Measurements from ENCODE around the gene HLA-DRB5.

GRCh38 chr6:32551410-32551809 lies 21.3 kb upstream of the HLA-DRB5 start:
- TF ChIP-seq, protein P1, sequence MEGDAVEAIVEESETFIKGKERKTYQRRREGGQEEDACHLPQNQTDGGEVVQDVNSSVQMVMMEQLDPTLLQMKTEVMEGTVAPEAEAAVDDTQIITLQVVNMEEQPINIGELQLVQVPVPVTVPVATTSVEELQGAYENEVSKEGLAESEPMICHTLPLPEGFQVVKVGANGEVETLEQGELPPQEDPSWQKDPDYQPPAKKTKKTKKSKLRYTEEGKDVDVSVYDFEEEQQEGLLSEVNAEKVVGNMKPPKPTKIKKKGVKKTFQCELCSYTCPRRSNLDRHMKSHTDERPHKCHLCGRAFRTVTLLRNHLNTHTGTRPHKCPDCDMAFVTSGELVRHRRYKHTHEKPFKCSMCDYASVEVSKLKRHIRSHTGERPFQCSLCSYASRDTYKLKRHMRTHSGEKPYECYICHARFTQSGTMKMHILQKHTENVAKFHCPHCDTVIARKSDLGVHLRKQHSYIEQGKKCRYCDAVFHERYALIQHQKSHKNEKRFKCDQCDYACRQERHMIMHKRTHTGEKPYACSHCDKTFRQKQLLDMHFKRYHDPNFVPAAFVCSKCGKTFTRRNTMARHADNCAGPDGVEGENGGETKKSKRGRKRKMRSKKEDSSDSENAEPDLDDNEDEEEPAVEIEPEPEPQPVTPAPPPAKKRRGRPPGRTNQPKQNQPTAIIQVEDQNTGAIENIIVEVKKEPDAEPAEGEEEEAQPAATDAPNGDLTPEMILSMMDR (conservative IDR thresholded peaks at IDR 0.05; ENCODE audit: low read depth, low read length): no peak
- TF ChIP-seq, protein P2, sequence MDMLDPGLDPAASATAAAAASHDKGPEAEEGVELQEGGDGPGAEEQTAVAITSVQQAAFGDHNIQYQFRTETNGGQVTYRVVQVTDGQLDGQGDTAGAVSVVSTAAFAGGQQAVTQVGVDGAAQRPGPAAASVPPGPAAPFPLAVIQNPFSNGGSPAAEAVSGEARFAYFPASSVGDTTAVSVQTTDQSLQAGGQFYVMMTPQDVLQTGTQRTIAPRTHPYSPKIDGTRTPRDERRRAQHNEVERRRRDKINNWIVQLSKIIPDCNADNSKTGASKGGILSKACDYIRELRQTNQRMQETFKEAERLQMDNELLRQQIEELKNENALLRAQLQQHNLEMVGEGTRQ (IDR thresholded peaks at IDR 0.05; ENCODE audit: low read depth, low read length): no peak
- TF ChIP-seq POLR2A (IDR thresholded peaks at IDR 0.05; ENCODE audit: low read depth, low read length): no peak
- TF ChIP-seq RFX5 (IDR thresholded peaks at IDR 0.05; ENCODE audit: low read depth, low read length): no peak

Data from IMR-90 (cell line).